Neural cell (in vitro differentiated cells): ENCODE results near the gene PPP1R36. TPM values are rescaled to one million over a fixed set of nuclear protein-coding genes. Genes with fewer than 3 reads are reported as not detected.

Experiments
- H2AFZ ChIP-seq: fragments of 200-600, 300-800 bp; sonication (generic), shearing (Covaris generic); 2 replicates; pipeline ENCODE4 v1.6.0; 2014; ENCODE audit warnings: low read depth, mild to moderate bottlenecking, antibody characterized with exemption, low read length, moderate library complexity
- H3F3A ChIP-seq: fragments of 200-600 bp; shearing (Covaris generic); 2 replicates; pipeline ENCODE4 v1.6.1; 2016; ENCODE audit warnings: mild to moderate bottlenecking, moderate library complexity, mixed read lengths, antibody characterized with exemption, low read length; ENCODE audit not compliant: insufficient read depth, poor library complexity, severe bottlenecking
- H3K27ac ChIP-seq: fragments of 200-600, 300-800 bp; sonication (generic), shearing (Covaris generic); 2 replicates; pipeline ENCODE4 v1.5.1; 2014; ENCODE audit warnings: mild to moderate bottlenecking, low read length, moderate library complexity
- H3K27me3 ChIP-seq: fragments of 300-800, 200-600 bp; sonication (generic), shearing (Covaris generic); 2 replicates; pipeline ENCODE4 v1.6.0; 2014; ENCODE audit warnings: mild to moderate bottlenecking, low read depth, low read length, moderate library complexity; ENCODE audit not compliant: insufficient read depth
- H3K36me3 ChIP-seq: fragments of 300-800, 200-600 bp; sonication (generic), shearing (Covaris generic); 2 replicates; pipeline ENCODE4 v1.5.1; 2014; ENCODE audit warnings: mild to moderate bottlenecking, antibody characterized with exemption, low read length, moderate library complexity; ENCODE audit not compliant: insufficient read depth
- H3K4me2 ChIP-seq: fragments of 300-800, 200-600 bp; sonication (generic), shearing (Covaris generic); 2 replicates; pipeline ENCODE4 v1.6.0; 2014; ENCODE audit warnings: mild to moderate bottlenecking, low read length
- H3K4me3 ChIP-seq: fragments of 300-800, 200-600 bp; sonication (generic), shearing (Covaris generic); 2 replicates; pipeline ENCODE4 v1.5.1; 2014; ENCODE audit warnings: mild to moderate bottlenecking, low read length, moderate library complexity
- H3K79me2 ChIP-seq: fragments of 200-600 bp; shearing (Covaris generic); replicated peaks from 2 replicates; pipeline ENCODE4 v1.6.0; 2014; ENCODE audit warnings: mild to moderate bottlenecking, low read length, moderate library complexity; ENCODE audit not compliant: insufficient read depth
- H3K9ac ChIP-seq: fragments of 300-800, 200-600 bp; sonication (generic), shearing (Covaris generic); 2 replicates; pipeline ENCODE4 v1.6.1; 2016; ENCODE audit warnings: mild to moderate bottlenecking, low read length, mixed read lengths
- H3K9me2 ChIP-seq: fragments of 200-600 bp; shearing (Covaris generic); 2 replicates; pipeline ENCODE4 v1.6.1; 2016; ENCODE audit warnings: mild to moderate bottlenecking, low read length, mixed read lengths; ENCODE audit not compliant: insufficient read depth
- H3K9me3 ChIP-seq: fragments of 200-600, 300-800 bp; sonication (generic), shearing (Covaris generic); 2 replicates; pipeline ENCODE4 v1.6.1; 2016; ENCODE audit warnings: mild to moderate bottlenecking, mixed run types, low read length, moderate library complexity, mixed read lengths
- H4K20me1 ChIP-seq: fragments of 200-600 bp; shearing (Covaris generic); 2 replicates; pipeline ENCODE4 v1.6.1; 2016; ENCODE audit warnings: mild to moderate bottlenecking, mixed run types; ENCODE audit not compliant: insufficient read depth
- EP300 ChIP-seq: fragments of 450-650 bp; conservative IDR thresholded peaks from 2 replicates; pipeline ENCODE4 v1.6.1; 2014; ENCODE audit warnings: antibody characterized with exemption, mild to moderate bottlenecking, moderate library complexity; ENCODE audit not compliant: poor library complexity, severe bottlenecking
- EZH2 ChIP-seq: fragments of 200-600, 300-800 bp; shearing (Covaris generic), sonication (generic); IDR thresholded peaks from 2 replicates; pipeline ENCODE4 v1.6.1; 2014; ENCODE audit warnings: antibody characterized with exemption, low read length, borderline replicate concordance, mild to moderate bottlenecking; ENCODE audit not compliant: insufficient read depth, poor library complexity, severe bottlenecking
- MXI1 ChIP-seq: fragments of 450-650 bp; conservative IDR thresholded peaks from 2 replicates; pipeline ENCODE4 v1.6.1; 2014; ENCODE audit warnings: antibody characterized with exemption, mild to moderate bottlenecking; ENCODE audit not compliant: poor library complexity, severe bottlenecking
- POLR2AphosphoS5 ChIP-seq: IDR thresholded peaks from 2 replicates; pipeline ENCODE4 v1.6.1; 2012
- RAD21 ChIP-seq: fragments of 450-650 bp; conservative IDR thresholded peaks from 2 replicates; pipeline ENCODE4 v1.6.1; 2014; ENCODE audit warnings: antibody characterized with exemption, mild to moderate bottlenecking, moderate library complexity
- REST ChIP-seq: IDR thresholded peaks from 2 replicates; pipeline ENCODE4 v1.6.1; 2012; ENCODE audit warnings: borderline replicate concordance
- SMC3 ChIP-seq: fragments of 450-650 bp; conservative IDR thresholded peaks from 2 replicates; pipeline ENCODE4 v1.6.1; 2014; ENCODE audit warnings: antibody characterized with exemption, mild to moderate bottlenecking, moderate library complexity; ENCODE audit not compliant: poor library complexity
- TAF1 ChIP-seq: IDR thresholded peaks from 2 replicates; pipeline ENCODE4 v1.6.1; 2012; ENCODE audit warnings: low read depth
- polyA plus RNA-seq: library from polyadenylated mRNA; depleted of rRNA; stranded (reverse); fragments of >200 nt; gene quantifications from 2 replicates; pipeline ENCODE4 v1.2.3, GENCODE V29; 2014
- TF ChIP-seq, protein P1 (sequence below): fragments of 450-650 bp; IDR thresholded peaks from 2 replicates; pipeline ENCODE4 v1.5.1; 2014; ENCODE audit warnings: antibody characterized with exemption, mild to moderate bottlenecking, moderate library complexity; ENCODE audit not compliant: poor library complexity, severe bottlenecking

Gene PPP1R36
- polyA plus RNA-seq, 1 donor from 2014 or later: not detected

GRCh38 chr14:64508215-64508776, 41.5 kb upstream of the PPP1R36 start:
- H3K4me2 ChIP-seq: no peak overlapping the region
- TF ChIP-seq POLR2AphosphoS5: no peak
- no peak for TF ChIP-seq REST
- no peak for TF ChIP-seq EP300
- no peak for TF ChIP-seq TAF1
- no peak for TF ChIP-seq MXI1
- no peak for TF ChIP-seq SMC3
- TF ChIP-seq RAD21: no peak
- TF ChIP-seq, protein P1, sequence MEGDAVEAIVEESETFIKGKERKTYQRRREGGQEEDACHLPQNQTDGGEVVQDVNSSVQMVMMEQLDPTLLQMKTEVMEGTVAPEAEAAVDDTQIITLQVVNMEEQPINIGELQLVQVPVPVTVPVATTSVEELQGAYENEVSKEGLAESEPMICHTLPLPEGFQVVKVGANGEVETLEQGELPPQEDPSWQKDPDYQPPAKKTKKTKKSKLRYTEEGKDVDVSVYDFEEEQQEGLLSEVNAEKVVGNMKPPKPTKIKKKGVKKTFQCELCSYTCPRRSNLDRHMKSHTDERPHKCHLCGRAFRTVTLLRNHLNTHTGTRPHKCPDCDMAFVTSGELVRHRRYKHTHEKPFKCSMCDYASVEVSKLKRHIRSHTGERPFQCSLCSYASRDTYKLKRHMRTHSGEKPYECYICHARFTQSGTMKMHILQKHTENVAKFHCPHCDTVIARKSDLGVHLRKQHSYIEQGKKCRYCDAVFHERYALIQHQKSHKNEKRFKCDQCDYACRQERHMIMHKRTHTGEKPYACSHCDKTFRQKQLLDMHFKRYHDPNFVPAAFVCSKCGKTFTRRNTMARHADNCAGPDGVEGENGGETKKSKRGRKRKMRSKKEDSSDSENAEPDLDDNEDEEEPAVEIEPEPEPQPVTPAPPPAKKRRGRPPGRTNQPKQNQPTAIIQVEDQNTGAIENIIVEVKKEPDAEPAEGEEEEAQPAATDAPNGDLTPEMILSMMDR: no peak
- TF ChIP-seq EZH2: no peak

DNA sequence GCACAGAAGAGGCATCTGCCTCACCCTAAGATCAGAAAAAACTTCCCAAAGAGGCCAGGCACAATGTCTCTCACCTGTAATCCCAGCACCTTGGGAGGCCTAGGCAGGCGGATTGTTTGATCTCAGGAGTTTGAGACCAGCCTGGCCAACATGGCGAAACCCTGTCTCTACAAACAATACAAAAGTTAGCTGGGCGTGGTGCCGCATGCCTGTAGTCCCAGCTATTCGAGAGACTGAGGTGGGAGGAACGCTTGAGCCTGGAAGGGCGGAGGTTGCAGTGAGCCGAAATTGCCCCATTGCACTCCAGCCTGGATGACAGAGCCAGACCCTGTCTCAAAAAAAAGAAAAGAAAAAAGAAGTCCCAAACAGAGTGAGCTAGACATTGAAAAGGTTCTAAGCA, 40.7 kb upstream of the PPP1R36 start:
- Histone ChIP-seq H3K4me3 (no peak overlapping the region), H2AFZ (no peak overlapping the region), H3K9me2 (no peaks in the 10 kb centered on the region), H3K4me2 (no peak overlapping the region), H3K27ac (no peak overlapping the region), H3K27me3 (no peaks in the 10 kb centered on the region), H3F3A (no peaks in the 10 kb centered on the region), H3K36me3 (no peaks in the 10 kb centered on the region), H4K20me1 (no peaks in the 10 kb centered on the region), H3K9ac (no peak overlapping the region), H3K9me3 (no peaks in the 10 kb centered on the region), H3K79me2 (peaks cover 76% of the 10 kb centered on the region)
- no peak for TF ChIP-seq MXI1
- TF ChIP-seq, protein P1: no peak
- TF ChIP-seq SMC3: no peak
- TF ChIP-seq REST: no peak
- no peak for TF ChIP-seq POLR2AphosphoS5
- no peak for TF ChIP-seq RAD21
- no peak for TF ChIP-seq EP300
- no peak for TF ChIP-seq EZH2
- TF ChIP-seq TAF1: no peak

More at GRCh38 chr14:64508215-64508776, 41.5 kb upstream of the PPP1R36 start:
- H3K9me3 ChIP-seq: no peaks in the 10 kb centered on the region
- H3K27me3 ChIP-seq: no peaks in the 10 kb centered on the region
- H3K27ac ChIP-seq: no peak overlapping the region
- no peak overlapping the region for H3K4me3 ChIP-seq
- no peaks in the 10 kb centered on the region for H3F3A ChIP-seq
- H3K79me2 ChIP-seq: peaks cover 73% of the 10 kb centered on the region
- H2AFZ ChIP-seq: no peak overlapping the region
- H3K9me2 ChIP-seq: no peaks in the 10 kb centered on the region
- no peaks in the 10 kb centered on the region for H3K36me3 ChIP-seq
- no peaks in the 10 kb centered on the region for H4K20me1 ChIP-seq
- no peak overlapping the region for H3K9ac ChIP-seq
